ENCODE results near the gene GBP6. TPM values are rescaled to one million over a fixed set of nuclear protein-coding genes. Genes with fewer than 3 reads are reported as not detected.

GBP6 gene
- total RNA-seq, 1 experiment from 2014 or later: 2.0 TPM

- Histone ChIP-seq H4K20me1 (ENCODE audit: insufficient read depth) (no peaks in the 10 kb centered on the region), H3K27ac (no peak overlapping the region), H3K4me3 (no peak overlapping the region), H3K9me2 (ENCODE audit: insufficient read depth) (no peaks in the 10 kb centered on the region), H3K9me3 (ENCODE audit: insufficient read depth, low read depth) (no peaks in the 10 kb centered on the region; the same call in 1 of the 2 replicates), H3F3A (ENCODE audit: insufficient read depth, low read depth) (no peaks in the 10 kb centered on the region), H3K27me3 (ENCODE audit: insufficient read depth, low read depth) (no peaks in the 10 kb centered on the region), H3K79me2 (ENCODE audit: low read depth) (no peaks in the 10 kb centered on the region), H2AFZ (no peak overlapping the region), H3K4me2 (no peak overlapping the region), H3K4me1 (replicated peaks; ENCODE audit: insufficient read depth) (no peaks in the 10 kb centered on the region), H3K36me3 (ENCODE audit: low read depth) (no peaks in the 10 kb centered on the region)
- intact Hi-C loops (cut with micrococcal nuclease; ENCODE audit: unreplicated experiment): no loop called here
- no TSS peak for BruUV-seq (replicated peaks)
- ChIA-PET POLR2A (ENCODE audit: unreplicated experiment) (no interaction called here), CTCF (no interaction called here)
- DNase-seq: no peak
- TF ChIP-seq CTCF (conservative IDR thresholded peaks at IDR 0.05) (no peak), EZH2 (IDR thresholded peaks at IDR 0.05; ENCODE audit: low read depth) (no peak)
Observed at GRCh38 chr1:89378001-89378400, 14.1 kb downstream of the GBP6 start.

DNA sequence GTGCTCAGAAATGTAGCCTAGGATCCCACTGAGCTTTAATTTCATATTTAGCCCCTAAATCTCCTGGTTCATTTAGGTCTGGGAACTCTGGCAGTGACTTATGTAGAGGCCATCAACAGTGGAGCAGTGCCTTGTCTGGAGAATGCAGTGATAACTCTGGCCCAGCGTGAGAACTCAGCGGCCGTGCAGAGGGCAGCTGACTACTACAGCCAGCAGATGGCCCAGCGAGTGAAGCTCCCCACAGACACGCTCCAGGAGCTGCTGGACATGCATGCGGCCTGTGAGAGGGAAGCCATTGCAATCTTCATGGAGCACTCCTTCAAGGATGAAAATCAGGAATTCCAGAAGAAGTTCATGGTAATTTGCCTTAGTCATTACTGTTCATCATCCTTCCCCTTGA is 17.8 kb downstream of the GBP6 start:
- Histone ChIP-seq H3K9me2 (ENCODE audit: insufficient read depth) (no peaks in the 10 kb centered on the region), H3K36me3 (ENCODE audit: low read depth) (no peaks in the 10 kb centered on the region), H3F3A (ENCODE audit: insufficient read depth, low read depth) (no peaks in the 10 kb centered on the region), H2AFZ (no peak overlapping the region), H3K4me2 (no peak overlapping the region), H3K27ac (no peak overlapping the region), H3K27me3 (ENCODE audit: insufficient read depth, low read depth) (no peaks in the 10 kb centered on the region), H3K4me1 (replicated peaks; ENCODE audit: insufficient read depth) (no peaks in the 10 kb centered on the region), H3K4me3 (no peak overlapping the region), H3K9me3 (ENCODE audit: insufficient read depth, low read depth) (no peaks in the 10 kb centered on the region), H4K20me1 (ENCODE audit: insufficient read depth) (no peaks in the 10 kb centered on the region), H3K79me2 (ENCODE audit: low read depth) (no peaks in the 10 kb centered on the region)
- TF ChIP-seq EZH2 (IDR thresholded peaks at IDR 0.05; ENCODE audit: low read depth) (no peak), CTCF (conservative IDR thresholded peaks at IDR 0.05) (no peak)
- no peak for DNase-seq
- ChIA-PET CTCF (no interaction called here), POLR2A (ENCODE audit: unreplicated experiment) (no interaction called here)
- BruUV-seq (replicated peaks): no TSS peak
- intact Hi-C loops (cut with micrococcal nuclease; ENCODE audit: unreplicated experiment): no loop called here

DNA sequence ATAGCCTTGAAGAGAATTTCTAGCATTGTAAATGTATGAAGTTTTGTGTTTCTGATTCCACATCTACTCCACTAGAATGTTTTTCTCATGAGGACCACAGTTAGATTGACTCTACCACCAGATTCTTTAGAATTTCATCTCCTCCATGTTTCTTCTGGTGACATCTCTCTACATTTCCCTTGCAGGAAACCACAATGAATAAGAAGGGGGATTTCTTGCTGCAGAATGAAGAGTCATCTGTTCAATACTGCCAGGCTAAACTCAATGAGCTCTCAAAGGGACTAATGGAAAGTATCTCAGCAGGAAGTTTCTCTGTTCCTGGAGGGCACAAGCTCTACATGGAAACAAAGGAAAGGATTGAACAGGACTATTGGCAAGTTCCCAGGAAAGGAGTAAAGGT is 18.6 kb downstream of the GBP6 start:
- Histone ChIP-seq H3K27me3 (ENCODE audit: insufficient read depth, low read depth) (no peaks in the 10 kb centered on the region), H2AFZ (no peak overlapping the region), H3K27ac (no peak overlapping the region), H3K4me2 (no peak overlapping the region), H3K36me3 (ENCODE audit: low read depth) (no peaks in the 10 kb centered on the region), H3K79me2 (ENCODE audit: low read depth) (no peaks in the 10 kb centered on the region), H3K9me3 (ENCODE audit: insufficient read depth, low read depth) (no peaks in the 10 kb centered on the region), H3F3A (ENCODE audit: insufficient read depth, low read depth) (no peaks in the 10 kb centered on the region), H3K4me3 (no peak overlapping the region), H4K20me1 (ENCODE audit: insufficient read depth) (no peaks in the 10 kb centered on the region), H3K9me2 (ENCODE audit: insufficient read depth) (no peaks in the 10 kb centered on the region), H3K4me1 (replicated peaks; ENCODE audit: insufficient read depth) (no peaks in the 10 kb centered on the region)
- ChIA-PET POLR2A (ENCODE audit: unreplicated experiment) (no interaction called here), CTCF (no interaction called here)
- DNase-seq: no peak
- TF ChIP-seq EZH2 (IDR thresholded peaks at IDR 0.05; ENCODE audit: low read depth) (no peak), CTCF (conservative IDR thresholded peaks at IDR 0.05) (no peak)
- BruUV-seq (replicated peaks): no TSS peak
- intact Hi-C loops (cut with micrococcal nuclease; ENCODE audit: unreplicated experiment): no loop called here
